ENCODE results near the gene ABCC3. TPM values are rescaled to one million over a fixed set of nuclear protein-coding genes. Genes with fewer than 3 reads are reported as not detected.

Gene ABCC3
- total RNA-seq, 2 donors from 2014 or later = 0.22 to 0.91 TPM

DNA sequence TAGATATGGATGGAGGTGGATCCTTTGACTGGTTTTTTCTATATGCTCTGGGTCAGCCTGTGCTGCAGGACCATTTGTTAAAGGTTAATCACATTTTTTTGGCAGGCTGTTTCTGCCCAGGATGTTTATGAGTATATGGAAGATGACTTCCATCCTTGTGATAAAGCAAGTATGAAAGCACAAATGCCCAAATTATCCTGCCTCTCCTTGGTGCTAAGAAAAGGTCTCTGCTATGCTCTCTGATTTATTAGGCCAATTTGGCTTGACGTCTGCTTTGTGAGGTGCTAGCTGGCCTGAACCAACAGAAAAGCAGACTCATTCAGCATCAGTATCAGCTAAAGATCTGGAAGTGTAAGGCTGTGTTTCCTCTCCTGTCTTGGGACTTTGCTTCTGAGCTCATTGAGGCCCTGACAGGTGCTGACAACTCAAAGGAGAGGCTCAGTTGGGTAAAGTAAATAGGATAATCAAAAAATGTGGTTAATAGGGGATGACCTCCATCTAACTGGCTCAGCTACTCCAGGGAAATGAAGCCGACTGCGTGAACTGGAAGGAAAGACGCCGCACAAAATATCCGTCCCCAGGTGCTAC is 57.9 kb downstream of the ABCC3 start:
- Mint-ChIP-seq H3K27ac (no peak overlapping the region), H3K36me3 (ENCODE audit: low read depth) (peaks cover 40% of the 10 kb centered on the region), H3K4me3 (no peak overlapping the region), H3K27me3 (ENCODE audit: insufficient read depth) (no peaks in the 10 kb centered on the region), H3K4me1 (peaks cover 4% of the 10 kb centered on the region), H3K9me3 (no peaks in the 10 kb centered on the region)
- TF ChIP-seq, protein P1, sequence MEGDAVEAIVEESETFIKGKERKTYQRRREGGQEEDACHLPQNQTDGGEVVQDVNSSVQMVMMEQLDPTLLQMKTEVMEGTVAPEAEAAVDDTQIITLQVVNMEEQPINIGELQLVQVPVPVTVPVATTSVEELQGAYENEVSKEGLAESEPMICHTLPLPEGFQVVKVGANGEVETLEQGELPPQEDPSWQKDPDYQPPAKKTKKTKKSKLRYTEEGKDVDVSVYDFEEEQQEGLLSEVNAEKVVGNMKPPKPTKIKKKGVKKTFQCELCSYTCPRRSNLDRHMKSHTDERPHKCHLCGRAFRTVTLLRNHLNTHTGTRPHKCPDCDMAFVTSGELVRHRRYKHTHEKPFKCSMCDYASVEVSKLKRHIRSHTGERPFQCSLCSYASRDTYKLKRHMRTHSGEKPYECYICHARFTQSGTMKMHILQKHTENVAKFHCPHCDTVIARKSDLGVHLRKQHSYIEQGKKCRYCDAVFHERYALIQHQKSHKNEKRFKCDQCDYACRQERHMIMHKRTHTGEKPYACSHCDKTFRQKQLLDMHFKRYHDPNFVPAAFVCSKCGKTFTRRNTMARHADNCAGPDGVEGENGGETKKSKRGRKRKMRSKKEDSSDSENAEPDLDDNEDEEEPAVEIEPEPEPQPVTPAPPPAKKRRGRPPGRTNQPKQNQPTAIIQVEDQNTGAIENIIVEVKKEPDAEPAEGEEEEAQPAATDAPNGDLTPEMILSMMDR (conservative IDR thresholded peaks at IDR 0.05) = no peak
- DNase-seq = no peak
- Histone ChIP-seq H3K9ac (ENCODE audit: extremely low read depth, low read length, poor library complexity, severe bottlenecking) (no peak overlapping the region), H3K36me3 (ENCODE audit: control insufficient read depth, insufficient read depth, low read length) (peaks cover 54% of the 10 kb centered on the region), H3K4me1 (ENCODE audit: control insufficient read depth, insufficient read depth, low read length) (no peaks in the 10 kb centered on the region), H3K27me3 (ENCODE audit: control insufficient read depth, insufficient read depth, low read length, poor library complexity, severe bottlenecking) (no peaks in the 10 kb centered on the region), H3K27ac (ENCODE audit: low read depth, low read length) (no peak overlapping the region), H3K9me3 (ENCODE audit: control insufficient read depth, low read length) (no peaks in the 10 kb centered on the region), H3K4me3 (ENCODE audit: low read length) (no peak overlapping the region)
- 91 to 92% methylated on average over 6 of the region's 6 CpGs for WGBS, 2 experiments (ENCODE audit: insufficient coverage in 1 of 2, insufficient read length in 1 of 2)

DNA sequence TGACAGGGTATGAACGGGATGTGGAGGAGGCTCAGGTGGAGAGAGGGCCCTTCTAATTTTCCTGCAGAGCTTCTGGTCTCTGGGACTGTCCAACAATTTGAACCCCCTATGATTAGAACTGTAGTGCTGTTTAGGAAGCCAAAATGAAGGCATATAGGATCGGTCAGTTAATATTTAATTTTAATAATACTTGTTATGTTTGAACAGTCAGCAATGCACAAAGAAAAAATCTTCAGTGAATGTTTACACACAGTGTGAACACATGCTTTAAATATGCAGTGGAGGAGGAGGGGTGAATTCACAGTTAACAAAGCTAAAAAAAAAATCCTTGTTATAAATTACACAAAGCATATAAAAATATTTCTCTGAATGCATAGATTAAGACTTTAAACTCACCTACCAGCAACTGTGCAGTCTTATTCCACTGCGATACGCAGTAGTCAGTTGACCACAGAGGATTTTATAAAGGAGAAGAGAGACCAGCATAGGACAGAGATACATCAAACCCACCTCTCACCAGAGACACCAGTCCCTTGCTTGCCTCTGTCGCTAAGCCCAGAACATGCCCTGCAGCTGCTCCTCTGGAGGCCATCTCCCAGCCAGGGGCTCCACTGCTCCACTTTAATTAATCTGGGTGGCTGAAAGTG is 58.5 kb downstream of the ABCC3 start:
- no peak for DNase-seq
- Mint-ChIP-seq H3K4me3 (no peak overlapping the region), H3K36me3 (ENCODE audit: low read depth) (peaks cover 45% of the 10 kb centered on the region), H3K4me1 (peaks cover 4% of the 10 kb centered on the region), H3K27ac (no peak overlapping the region), H3K9me3 (no peaks in the 10 kb centered on the region), H3K27me3 (ENCODE audit: insufficient read depth) (no peaks in the 10 kb centered on the region)
- no peak overlapping the region for H3K4me3 ChIP-seq (ENCODE audit: low read length)
- no peaks in the 10 kb centered on the region for H3K27me3 ChIP-seq (ENCODE audit: control insufficient read depth, insufficient read depth, low read length, poor library complexity, severe bottlenecking)
- no peak overlapping the region for H3K27ac ChIP-seq (ENCODE audit: low read depth, low read length)
- no peak overlapping the region for H3K9ac ChIP-seq (ENCODE audit: extremely low read depth, low read length, poor library complexity, severe bottlenecking)
- peaks cover 60% of the 10 kb centered on the region for H3K36me3 ChIP-seq (ENCODE audit: control insufficient read depth, insufficient read depth, low read length)
- no peaks in the 10 kb centered on the region for H3K4me1 ChIP-seq (ENCODE audit: control insufficient read depth, insufficient read depth, low read length)
- 96 to 98% methylated on average over 3 to 4 of the region's 5 CpGs for WGBS, 2 experiments (ENCODE audit: insufficient coverage in 1 of 2, insufficient read length in 1 of 2)
- TF ChIP-seq, protein P1 (conservative IDR thresholded peaks at IDR 0.05) = no peak
- H3K9me3 ChIP-seq (ENCODE audit: control insufficient read depth, low read length) = no peaks in the 10 kb centered on the region

DNA sequence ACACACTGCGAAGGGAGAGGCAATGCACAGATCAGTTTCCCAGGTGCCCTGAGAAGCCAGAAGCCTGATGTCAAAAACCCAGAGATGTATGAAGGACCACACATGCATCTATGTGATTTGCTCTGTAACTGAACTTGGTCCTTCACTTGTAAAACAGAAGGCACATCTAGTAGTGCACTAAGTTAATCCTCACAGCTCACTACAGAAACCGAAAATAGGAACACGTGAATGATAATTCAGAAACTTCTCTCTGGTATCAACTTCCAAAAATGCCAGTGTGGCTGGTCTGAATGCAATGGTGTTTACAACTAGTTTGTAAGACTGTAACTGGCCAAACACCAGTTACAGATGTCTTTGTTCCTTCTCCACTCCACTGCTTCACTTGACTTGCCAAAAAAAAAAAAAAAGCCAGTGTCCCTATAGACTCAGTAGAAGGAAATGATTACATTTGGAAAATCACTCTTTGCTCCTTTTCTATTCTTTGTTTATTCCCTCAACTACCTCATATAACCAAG is 61.7 kb downstream of the ABCC3 start:
- DNase-seq = no peak
- Histone ChIP-seq H3K4me1 (ENCODE audit: control insufficient read depth, insufficient read depth, low read length) (no peaks in the 10 kb centered on the region), H3K27me3 (ENCODE audit: control insufficient read depth, insufficient read depth, low read length, poor library complexity, severe bottlenecking) (no peaks in the 10 kb centered on the region), H3K4me3 (ENCODE audit: low read length) (no peak overlapping the region), H3K27ac (ENCODE audit: low read depth, low read length) (no peak overlapping the region), H3K9me3 (ENCODE audit: control insufficient read depth, low read length) (no peaks in the 10 kb centered on the region), H3K36me3 (ENCODE audit: control insufficient read depth, insufficient read depth, low read length) (peaks cover 82% of the 10 kb centered on the region), H3K9ac (ENCODE audit: extremely low read depth, low read length, poor library complexity, severe bottlenecking) (no peak overlapping the region)
- H3K9me3 Mint-ChIP-seq = no peaks in the 10 kb centered on the region
- no peak overlapping the region for H3K4me3 Mint-ChIP-seq
- peaks cover 4% of the 10 kb centered on the region for H3K4me1 Mint-ChIP-seq
- no peaks in the 10 kb centered on the region for H3K27me3 Mint-ChIP-seq (ENCODE audit: insufficient read depth)
- 88 to 98% methylated on average over 3 of the region's 3 CpGs for WGBS, 2 experiments (ENCODE audit: insufficient coverage in 1 of 2, insufficient read length in 1 of 2)
- peaks cover 60% of the 10 kb centered on the region for H3K36me3 Mint-ChIP-seq (ENCODE audit: low read depth)
- TF ChIP-seq, protein P1 (conservative IDR thresholded peaks at IDR 0.05) = no peak
- no peak overlapping the region for H3K27ac Mint-ChIP-seq
